BLaER1 treated with 17β-estradiol and CSF1 and Interleukin-3, amounts not matched to agents 10 nM and 100 nM (cell line): ENCODE data around the gene ALDH1A1.

Experiments
- H3K27ac ChIP-seq, 11 experiments: shearing (Covaris generic); formaldehyde crosslinking; 2 replicates each; pipeline ENCODE4 v1.8.1; 2022
- H3K27me3 ChIP-seq, 11 experiments: shearing (Covaris generic); formaldehyde crosslinking; 2 replicates each; pipeline ENCODE4 v1.8.1; 2022
- H3K36me3 ChIP-seq, 11 experiments: shearing (Covaris generic); formaldehyde crosslinking; 2 replicates each; pipeline ENCODE4 v1.8.1; 2022
- H3K4me1 ChIP-seq, 10 experiments: shearing (Covaris generic); formaldehyde crosslinking; 2 replicates each; pipeline ENCODE4 v1.8.1; 2022
- H3K4me2 ChIP-seq, 11 experiments: shearing (Covaris generic); formaldehyde crosslinking; 2 replicates each; pipeline ENCODE4 v1.8.1; 2022
- H3K4me3 ChIP-seq, 10 experiments: shearing (Covaris generic); formaldehyde crosslinking; 2 replicates each; pipeline ENCODE4 v1.8.1; 2022
- H3K9ac ChIP-seq, 11 experiments: shearing (Covaris generic); formaldehyde crosslinking; 2 replicates each; pipeline ENCODE4 v1.8.1; 2022
- H3K9me3 ChIP-seq, 11 experiments: shearing (Covaris generic); formaldehyde crosslinking; replicated peaks in 1 of 11; 2 replicates each; pipeline ENCODE4 v1.8.1; 2022
- H4K20me1 ChIP-seq, 11 experiments: shearing (Covaris generic); formaldehyde crosslinking; 2 replicates each; pipeline ENCODE4 v1.8.1; 2022
- Cebpa-rat ChIP-seq, 11 experiments: shearing (Covaris generic); IDR thresholded peaks; 2 replicates each; pipeline ENCODE4 v1.8.1; 2022

The ALDH1A1 gene

GRCh38 chr9:72980600-72981265, 27.9 kb upstream of the ALDH1A1 start:
- Histone ChIP-seq H3K9me3 (no peaks in the 10 kb centered on the region; a peak in 1 of 22 replicates), H3K4me2 (no peak overlapping the region), H3K27me3 (no peaks in the 10 kb centered on the region), H3K36me3 (no peaks in the 10 kb centered on the region), H4K20me1 (no peaks in the 10 kb centered on the region), H3K4me1 (no peaks in the 10 kb centered on the region), H3K9ac (no peak overlapping the region), H3K4me3 (no peak overlapping the region), H3K27ac (no peak overlapping the region)
- no peak for TF ChIP-seq Cebpa-rat (IDR thresholded peaks at IDR 0.05)

- H3K27ac ChIP-seq, result no peak overlapping the region
- H3K4me1 ChIP-seq, result no peaks in the 10 kb centered on the region
- no peaks in the 10 kb centered on the region for H4K20me1 ChIP-seq
- no peak overlapping the region for H3K9ac ChIP-seq
- TF ChIP-seq Cebpa-rat (IDR thresholded peaks at IDR 0.05), result no peak
- no peak overlapping the region for H3K4me2 ChIP-seq
- no peak overlapping the region for H3K4me3 ChIP-seq
- H3K27me3 ChIP-seq, result no peaks in the 10 kb centered on the region
- H3K9me3 ChIP-seq, result no peaks in the 10 kb centered on the region; a peak in 1 of 22 replicates
- H3K36me3 ChIP-seq, result no peaks in the 10 kb centered on the region
Measured at GRCh38 chr9:72980183-72980582, 27.3 kb upstream of the ALDH1A1 start.

- H3K9ac ChIP-seq, result no peak overlapping the region
- H3K4me3 ChIP-seq, result no peak overlapping the region
- H3K27ac ChIP-seq, result no peak overlapping the region
- no peak overlapping the region for H3K4me2 ChIP-seq
- no peaks in the 10 kb centered on the region for H3K27me3 ChIP-seq
- H4K20me1 ChIP-seq, result no peaks in the 10 kb centered on the region
- H3K9me3 ChIP-seq, result no peaks in the 10 kb centered on the region; a peak in 1 of 22 replicates
- H3K36me3 ChIP-seq, result no peaks in the 10 kb centered on the region
- no peaks in the 10 kb centered on the region for H3K4me1 ChIP-seq
- TF ChIP-seq Cebpa-rat (IDR thresholded peaks at IDR 0.05), result no peak
Measured at GRCh38 chr9:72979405-72980100, 26.7 kb upstream of the ALDH1A1 start.

GRCh38 chr9:72978744-72979143, 25.9 kb upstream of the ALDH1A1 start:
- Histone ChIP-seq H3K4me2 (no peak overlapping the region), H3K27ac (no peak overlapping the region), H3K36me3 (no peaks in the 10 kb centered on the region), H3K27me3 (no peaks in the 10 kb centered on the region), H4K20me1 (no peaks in the 10 kb centered on the region), H3K9ac (no peak overlapping the region), H3K9me3 (no peaks in the 10 kb centered on the region; a peak in 1 of 22 replicates), H3K4me1 (no peaks in the 10 kb centered on the region), H3K4me3 (no peak overlapping the region)
- no peak for TF ChIP-seq Cebpa-rat (IDR thresholded peaks at IDR 0.05)

GRCh38 chr9:72977670-72978069, 24.8 kb upstream of the ALDH1A1 start:
- Histone ChIP-seq H3K4me2 (no peak overlapping the region), H3K4me1 (no peaks in the 10 kb centered on the region), H4K20me1 (no peaks in the 10 kb centered on the region), H3K4me3 (no peak overlapping the region), H3K9me3 (no peaks in the 10 kb centered on the region; a peak in 1 of 22 replicates), H3K27ac (no peak overlapping the region), H3K27me3 (no peaks in the 10 kb centered on the region), H3K9ac (no peak overlapping the region), H3K36me3 (no peaks in the 10 kb centered on the region)
- no peak for TF ChIP-seq Cebpa-rat (IDR thresholded peaks at IDR 0.05)

- Histone ChIP-seq H3K36me3 (no peaks in the 10 kb centered on the region), H3K4me3 (no peak overlapping the region), H3K4me1 (no peaks in the 10 kb centered on the region), H3K27me3 (no peaks in the 10 kb centered on the region), H4K20me1 (no peaks in the 10 kb centered on the region), H3K4me2 (no peak overlapping the region), H3K27ac (no peak overlapping the region), H3K9me3 (no peaks in the 10 kb centered on the region), H3K9ac (no peak overlapping the region)
- TF ChIP-seq Cebpa-rat (IDR thresholded peaks at IDR 0.05), result no peak
Measured at GRCh38 chr9:72974501-72974900, 21.6 kb upstream of the ALDH1A1 start.

- Histone ChIP-seq H4K20me1 (no peaks in the 10 kb centered on the region), H3K4me1 (no peaks in the 10 kb centered on the region), H3K4me2 (no peak overlapping the region), H3K4me3 (no peak overlapping the region), H3K9ac (no peak overlapping the region), H3K36me3 (no peaks in the 10 kb centered on the region), H3K27ac (no peak overlapping the region), H3K27me3 (no peaks in the 10 kb centered on the region), H3K9me3 (peaks cover 0 to 6% (median 0%) of the 10 kb centered on the region in 11 experiments; a peak in 4 of 22 replicates)
- no peak for TF ChIP-seq Cebpa-rat (IDR thresholded peaks at IDR 0.05)
Measured at GRCh38 chr9:72972636-72973035, 19.8 kb upstream of the ALDH1A1 start.

GRCh38 chr9:72971411-72971810, 18.6 kb upstream of the ALDH1A1 start:
- Histone ChIP-seq H3K36me3 (no peaks in the 10 kb centered on the region), H3K4me2 (no peak overlapping the region), H3K27ac (no peak overlapping the region), H3K9me3 (peaks cover 0 to 6% (median 0%) of the 10 kb centered on the region in 11 experiments; a peak in 4 of 22 replicates), H3K4me3 (no peak overlapping the region), H4K20me1 (no peaks in the 10 kb centered on the region), H3K4me1 (no peaks in the 10 kb centered on the region), H3K27me3 (no peaks in the 10 kb centered on the region), H3K9ac (no peak overlapping the region)
- TF ChIP-seq Cebpa-rat (IDR thresholded peaks at IDR 0.05), result no peak

GRCh38 chr9:72960446-72960845, 7.6 kb upstream of the ALDH1A1 start:
- no peak overlapping the region for H3K4me2 ChIP-seq
- H3K27ac ChIP-seq, result no peak overlapping the region
- H3K4me3 ChIP-seq, result no peak overlapping the region
- H3K27me3 ChIP-seq, result no peaks in the 10 kb centered on the region
- no peaks in the 10 kb centered on the region for H4K20me1 ChIP-seq
- peaks cover 0 to 16% (median 9%) of the 10 kb centered on the region in 11 experiments; a peak in 13 of 22 replicates for H3K9me3 ChIP-seq
- no peak overlapping the region for H3K9ac ChIP-seq
- H3K4me1 ChIP-seq, result no peaks in the 10 kb centered on the region
- no peak for TF ChIP-seq Cebpa-rat (IDR thresholded peaks at IDR 0.05)
- H3K36me3 ChIP-seq, result no peaks in the 10 kb centered on the region
